BJ (cell line): ENCODE data around the gene B4GAT1. TPM values are rescaled to one million over a fixed set of nuclear protein-coding genes. Genes with fewer than 3 reads are reported as not detected.
A peak's percentile ranks its signal among the peaks of the same experiment; 100 is the strongest.

Source experiments
- polyA plus RNA-seq: library from polyadenylated mRNA; depleted of rRNA; stranded (reverse); fragments of >200 nt; gene quantifications from 2 replicates; pipeline ENCODE4 v1.2.3, GENCODE V29; 2011; rRNA removed
- small RNA-seq: library from RNA; depleted of rRNA; stranded (forward); fragments of <200 nt; gene quantifications from one replicate; pipeline ENCODE3, GENCODE V24; 2012; ENCODE audit warnings: low replicate concordance, low read depth; ENCODE audit not compliant: insufficient read length

The B4GAT1 gene
- polyA plus RNA-seq, 1 experiment: 16.8 TPM

Small RNA genes lying within 50 kb of the gene (small RNA-seq; reads per million reads assigned to genes)
- gene RF00017: not detected
- gene RNU1-84P: 6.5 reads per million, percentile 69 among the genes with 10 or more reads in this experiment

Other genes with a start within 250 kb of the B4GAT1 start
- 9.8 and 16.3 TPM in 2 replicates for gene KLC2, start 89.9 kb downstream of the B4GAT1 start, polyA plus RNA-seq
- gene RAB1B, start 79.0 kb downstream of the B4GAT1 start, polyA plus RNA-seq: 170 and 251 TPM in 2 replicates
- gene CNIH2, start 69.5 kb downstream of the B4GAT1 start, polyA plus RNA-seq: 0.75 and 1.2 TPM in 2 replicates
- 151 and 228 TPM in 2 replicates for gene YIF1A, start 58.5 kb downstream of the B4GAT1 start, polyA plus RNA-seq
- 0.15 TPM in 1 of 2 replicates, not detected in the other for gene TMEM151A, start 55.7 kb downstream of the B4GAT1 start, polyA plus RNA-seq
- gene CD248, start 30.6 kb downstream of the B4GAT1 start, polyA plus RNA-seq: 83.0 and 180 TPM in 2 replicates
- 6.3 and 9.2 TPM in 2 replicates for gene RIN1, start 11.2 kb downstream of the B4GAT1 start, polyA plus RNA-seq
- gene BRMS1, start 2.5 kb downstream of the B4GAT1 start, polyA plus RNA-seq: 36.7 and 46.3 TPM in 2 replicates
- 0.21 and 0.48 TPM in 2 replicates for gene SLC29A2, start 24.1 kb upstream of the B4GAT1 start, polyA plus RNA-seq
- gene NPAS4, start 73.4 kb upstream of the B4GAT1 start, polyA plus RNA-seq: 0.43 and 0.72 TPM in 2 replicates
- 52.7 and 54.5 TPM in 2 replicates for gene MRPL11, start 91.2 kb upstream of the B4GAT1 start, polyA plus RNA-seq
- gene PELI3, start 119.3 kb upstream of the B4GAT1 start, polyA plus RNA-seq: 4.9 and 8.0 TPM in 2 replicates
- gene DPP3, start 132.8 kb upstream of the B4GAT1 start, polyA plus RNA-seq: 49.5 and 85.2 TPM in 2 replicates
- gene BBS1, start 163.0 kb upstream of the B4GAT1 start, polyA plus RNA-seq: 24.0 and 31.1 TPM in 2 replicates
- 9.1 and 11.9 TPM in 2 replicates for gene ZDHHC24, start 198.4 kb upstream of the B4GAT1 start, polyA plus RNA-seq
- not detected in 2 replicates for gene ACTN3, start 199.3 kb upstream of the B4GAT1 start, polyA plus RNA-seq
- 30.4 and 44.0 TPM in 2 replicates for gene CTSF, start 221.0 kb upstream of the B4GAT1 start, polyA plus RNA-seq
- 0.12 and 0.15 TPM in 2 replicates for gene CCDC87, start 245.4 kb upstream of the B4GAT1 start, polyA plus RNA-seq
- gene CCS, start 245.6 kb upstream of the B4GAT1 start, polyA plus RNA-seq: 23.9 and 36.4 TPM in 2 replicates